SK-N-SH treated with all-trans-retinoic acid at 6 μM for 48 hours (cell line): ENCODE results near the gene ELP1.

Experiments used
- ATAC-seq: fragments of 200-7000 bp; cut with Tn5 transposase; 3 replicates; pipeline ENCODE4 v1.9.1; 2020; ENCODE audit warnings: mild to moderate bottlenecking, moderate library complexity
- ARNTL ChIP-seq: fragments of 450-650 bp; formaldehyde crosslinking; IDR thresholded peaks from 2 replicates; pipeline ENCODE4 v1.5.0; 2020; ENCODE audit warnings: low read depth, mild to moderate bottlenecking, moderate library complexity, borderline replicate concordance
- CSDC2 ChIP-seq: fragments of 250-450 bp; sonication (Bioruptor Pico); IDR thresholded peaks from 2 replicates; pipeline ENCODE4 v1.5.0; 2020; ENCODE audit warnings: mild to moderate bottlenecking, moderate library complexity
- ISL1 ChIP-seq: fragments of 250-450 bp; sonication (Bioruptor Pico); IDR thresholded peaks from 2 replicates; pipeline ENCODE4 v2.1.2; 2022; ENCODE audit warnings: mild to moderate bottlenecking, moderate library complexity
- OSR1 ChIP-seq: fragments of 250-450 bp; sonication (Bioruptor Pico); IDR thresholded peaks from 2 replicates; pipeline ENCODE4 v1.8.0; 2022; ENCODE audit warnings: moderate library complexity, mild to moderate bottlenecking, inconsistent platforms
- PPARA ChIP-seq: fragments of 250-450 bp; sonication (Bioruptor Pico); IDR thresholded peaks from 2 replicates; pipeline ENCODE4 v1.5.0; 2020; ENCODE audit warnings: mild to moderate bottlenecking, borderline replicate concordance
- SNAI2 ChIP-seq: fragments of 250-450 bp; sonication (Bioruptor Pico); IDR thresholded peaks from 2 replicates; pipeline ENCODE4 v1.5.0; 2020; ENCODE audit warnings: mild to moderate bottlenecking, moderate library complexity
- TOX ChIP-seq: fragments of 250-450 bp; sonication (Bioruptor Pico); IDR thresholded peaks from 2 replicates; pipeline ENCODE4 v1.8.0; 2021; ENCODE audit warnings: mild to moderate bottlenecking, moderate library complexity, borderline replicate concordance
- ZFP30 ChIP-seq: fragments of 450-650 bp; formaldehyde crosslinking; IDR thresholded peaks from 2 replicates; pipeline ENCODE4 v1.5.0; 2022; ENCODE audit warnings: mild to moderate bottlenecking, moderate library complexity
- ZNF565 ChIP-seq: fragments of 450-650 bp; formaldehyde crosslinking; conservative IDR thresholded peaks from 2 replicates; pipeline ENCODE4 v1.5.0; 2020; ENCODE audit warnings: low read depth, mild to moderate bottlenecking, moderate library complexity
- ZNF70 ChIP-seq: fragments of 450-650 bp; formaldehyde crosslinking; IDR thresholded peaks from 2 replicates; pipeline ENCODE4 v1.5.0; 2020; ENCODE audit warnings: mild to moderate bottlenecking, moderate library complexity
- ZNF8 ChIP-seq: fragments of 450-650 bp; formaldehyde crosslinking; IDR thresholded peaks from 2 replicates; pipeline ENCODE4 v1.5.0; 2020; ENCODE audit warnings: mild to moderate bottlenecking, moderate library complexity
- TF ChIP-seq, protein P1 (sequence below): fragments of 250-450 bp; sonication (Bioruptor Pico); IDR thresholded peaks from 2 replicates; pipeline ENCODE4 v1.8.0; 2021; ENCODE audit warnings: low read depth, mild to moderate bottlenecking, moderate library complexity, borderline replicate concordance
- TF ChIP-seq, protein P2 (sequence below): fragments of 250-450 bp; sonication (Bioruptor Pico); IDR thresholded peaks from 2 replicates; pipeline ENCODE4 v1.5.1; 2020; ENCODE audit warnings: low read depth, mild to moderate bottlenecking, moderate library complexity
- TF ChIP-seq, protein P3 (sequence below): fragments of 250-450 bp; sonication (Bioruptor Pico); IDR thresholded peaks from 2 replicates; pipeline ENCODE4 v1.5.0; 2020; ENCODE audit warnings: mild to moderate bottlenecking, moderate library complexity
- TF ChIP-seq, protein P4 (sequence below): fragments of 250-450 bp; sonication (Bioruptor Pico); IDR thresholded peaks from 2 replicates; pipeline ENCODE4 v1.5.1; 2021; ENCODE audit warnings: mild to moderate bottlenecking, moderate library complexity

ELP1 gene

DNA sequence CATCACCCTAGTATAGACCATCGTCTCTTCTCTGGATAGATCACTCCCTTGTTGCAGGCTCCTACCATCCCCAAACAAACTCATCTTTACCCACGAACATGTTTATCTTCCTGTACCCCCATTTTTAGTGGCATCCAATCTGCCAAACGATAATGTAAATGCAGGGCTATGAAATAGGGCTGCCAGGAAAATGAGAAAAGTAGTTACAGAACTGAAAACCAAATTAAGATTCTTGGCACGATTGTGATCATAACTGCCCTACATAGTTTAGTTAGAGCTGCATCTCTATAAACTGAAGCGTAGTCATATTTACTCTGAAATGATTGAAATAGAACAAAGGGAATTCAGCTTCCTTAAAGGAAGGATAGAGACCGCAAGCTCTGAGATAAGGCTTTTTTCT, 26.4 kb upstream of the ELP1 start:
- no peak for TF ChIP-seq TOX (CRISPR knock-in tag)
- no peak for ATAC-seq

DNA sequence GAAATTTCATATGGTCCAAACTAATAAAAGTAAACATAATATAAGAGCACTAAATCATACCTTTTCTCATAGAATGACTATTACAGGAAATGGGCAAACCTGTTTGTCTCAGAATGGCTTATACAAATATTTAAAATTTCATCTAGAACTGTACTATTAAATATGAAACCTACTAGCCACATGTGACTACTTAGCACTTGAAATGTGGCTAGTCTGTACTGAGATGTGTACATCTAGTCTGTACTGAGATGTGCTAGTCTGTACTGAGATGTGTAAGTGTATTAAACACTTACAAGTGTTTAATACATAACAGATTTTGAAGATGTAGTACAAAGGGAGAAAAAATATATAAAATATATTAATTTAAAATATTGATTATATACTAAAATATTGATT, 22.7 kb upstream of the ELP1 start:
- no peak for TF ChIP-seq OSR1 (CRISPR knock-in tag)
- TF ChIP-seq ISL1 (CRISPR knock-in tag): no peak
- TF ChIP-seq PPARA (CRISPR knock-in tag): no peak
- TF ChIP-seq, protein P1, sequence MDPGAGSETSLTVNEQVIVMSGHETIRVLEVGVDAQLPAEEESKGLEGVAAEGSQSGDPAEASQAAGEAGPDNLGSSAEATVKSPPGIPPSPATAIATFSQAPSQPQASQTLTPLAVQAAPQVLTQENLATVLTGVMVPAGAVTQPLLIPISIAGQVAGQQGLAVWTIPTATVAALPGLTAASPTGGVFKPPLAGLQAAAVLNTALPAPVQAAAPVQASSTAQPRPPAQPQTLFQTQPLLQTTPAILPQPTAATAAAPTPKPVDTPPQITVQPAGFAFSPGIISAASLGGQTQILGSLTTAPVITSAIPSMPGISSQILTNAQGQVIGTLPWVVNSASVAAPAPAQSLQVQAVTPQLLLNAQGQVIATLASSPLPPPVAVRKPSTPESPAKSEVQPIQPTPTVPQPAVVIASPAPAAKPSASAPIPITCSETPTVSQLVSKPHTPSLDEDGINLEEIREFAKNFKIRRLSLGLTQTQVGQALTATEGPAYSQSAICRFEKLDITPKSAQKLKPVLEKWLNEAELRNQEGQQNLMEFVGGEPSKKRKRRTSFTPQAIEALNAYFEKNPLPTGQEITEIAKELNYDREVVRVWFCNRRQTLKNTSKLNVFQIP (CRISPR knock-in tag): no peak
- TF ChIP-seq ARNTL (CRISPR knock-in tag): no peak
- TF ChIP-seq SNAI2 (CRISPR knock-in tag): no peak
- TF ChIP-seq, protein P2, sequence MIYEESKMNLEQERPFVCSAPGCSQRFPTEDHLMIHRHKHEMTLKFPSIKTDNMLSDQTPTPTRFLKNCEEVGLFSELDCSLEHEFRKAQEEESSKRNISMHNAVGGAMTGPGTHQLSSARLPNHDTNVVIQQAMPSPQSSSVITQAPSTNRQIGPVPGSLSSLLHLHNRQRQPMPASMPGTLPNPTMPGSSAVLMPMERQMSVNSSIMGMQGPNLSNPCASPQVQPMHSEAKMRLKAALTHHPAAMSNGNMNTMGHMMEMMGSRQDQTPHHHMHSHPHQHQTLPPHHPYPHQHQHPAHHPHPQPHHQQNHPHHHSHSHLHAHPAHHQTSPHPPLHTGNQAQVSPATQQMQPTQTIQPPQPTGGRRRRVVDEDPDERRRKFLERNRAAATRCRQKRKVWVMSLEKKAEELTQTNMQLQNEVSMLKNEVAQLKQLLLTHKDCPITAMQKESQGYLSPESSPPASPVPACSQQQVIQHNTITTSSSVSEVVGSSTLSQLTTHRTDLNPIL (CRISPR knock-in tag): no peak
- no peak for TF ChIP-seq ZNF8 (CRISPR knock-in tag)
- ATAC-seq: no peak

DNA sequence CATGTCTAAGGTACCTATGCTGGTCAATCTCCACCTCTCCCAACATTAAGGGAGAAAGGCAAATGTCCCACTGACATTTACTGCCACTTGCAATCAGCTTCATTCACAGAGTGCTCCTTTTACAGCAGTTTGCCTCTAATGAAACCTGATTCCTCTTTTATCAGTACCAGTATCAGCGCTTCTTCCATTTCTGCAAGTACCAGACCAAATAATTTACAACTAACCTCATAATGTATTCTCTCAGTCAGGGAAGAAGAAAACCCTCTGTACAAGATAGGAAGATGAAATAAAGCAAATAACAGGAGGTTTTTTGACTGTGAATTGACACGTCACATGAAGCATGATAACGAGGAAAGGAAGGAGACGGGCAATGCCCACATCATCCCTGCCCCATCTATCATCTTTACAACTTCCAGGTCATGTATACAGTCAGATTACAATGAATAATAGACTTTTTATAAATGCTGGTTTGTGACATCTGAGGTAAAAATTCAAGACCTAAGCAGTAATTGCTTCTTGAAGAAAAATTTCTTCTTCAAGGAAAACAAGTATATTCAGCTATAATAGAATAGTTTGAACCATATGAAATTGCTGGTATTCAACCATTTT, 22.2 kb upstream of the ELP1 start:
- no peak for TF ChIP-seq ZNF70
- TF ChIP-seq, protein P3, sequence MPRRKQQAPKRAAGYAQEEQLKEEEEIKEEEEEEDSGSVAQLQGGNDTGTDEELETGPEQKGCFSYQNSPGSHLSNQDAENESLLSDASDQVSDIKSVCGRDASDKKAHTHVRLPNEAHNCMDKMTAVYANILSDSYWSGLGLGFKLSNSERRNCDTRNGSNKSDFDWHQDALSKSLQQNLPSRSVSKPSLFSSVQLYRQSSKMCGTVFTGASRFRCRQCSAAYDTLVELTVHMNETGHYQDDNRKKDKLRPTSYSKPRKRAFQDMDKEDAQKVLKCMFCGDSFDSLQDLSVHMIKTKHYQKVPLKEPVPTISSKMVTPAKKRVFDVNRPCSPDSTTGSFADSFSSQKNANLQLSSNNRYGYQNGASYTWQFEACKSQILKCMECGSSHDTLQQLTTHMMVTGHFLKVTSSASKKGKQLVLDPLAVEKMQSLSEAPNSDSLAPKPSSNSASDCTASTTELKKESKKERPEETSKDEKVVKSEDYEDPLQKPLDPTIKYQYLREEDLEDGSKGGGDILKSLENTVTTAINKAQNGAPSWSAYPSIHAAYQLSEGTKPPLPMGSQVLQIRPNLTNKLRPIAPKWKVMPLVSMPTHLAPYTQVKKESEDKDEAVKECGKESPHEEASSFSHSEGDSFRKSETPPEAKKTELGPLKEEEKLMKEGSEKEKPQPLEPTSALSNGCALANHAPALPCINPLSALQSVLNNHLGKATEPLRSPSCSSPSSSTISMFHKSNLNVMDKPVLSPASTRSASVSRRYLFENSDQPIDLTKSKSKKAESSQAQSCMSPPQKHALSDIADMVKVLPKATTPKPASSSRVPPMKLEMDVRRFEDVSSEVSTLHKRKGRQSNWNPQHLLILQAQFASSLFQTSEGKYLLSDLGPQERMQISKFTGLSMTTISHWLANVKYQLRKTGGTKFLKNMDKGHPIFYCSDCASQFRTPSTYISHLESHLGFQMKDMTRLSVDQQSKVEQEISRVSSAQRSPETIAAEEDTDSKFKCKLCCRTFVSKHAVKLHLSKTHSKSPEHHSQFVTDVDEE (CRISPR knock-in tag): 0 out of 2 replicates have a peak, but pooled peaks have one; percentile 64
- TF ChIP-seq ISL1 (CRISPR knock-in tag): 0 out of 2 replicates have a peak, but pooled peaks have one; percentile 35
- peak; percentile 33; the same call in 1 of the 3 replicates for ATAC-seq

DNA sequence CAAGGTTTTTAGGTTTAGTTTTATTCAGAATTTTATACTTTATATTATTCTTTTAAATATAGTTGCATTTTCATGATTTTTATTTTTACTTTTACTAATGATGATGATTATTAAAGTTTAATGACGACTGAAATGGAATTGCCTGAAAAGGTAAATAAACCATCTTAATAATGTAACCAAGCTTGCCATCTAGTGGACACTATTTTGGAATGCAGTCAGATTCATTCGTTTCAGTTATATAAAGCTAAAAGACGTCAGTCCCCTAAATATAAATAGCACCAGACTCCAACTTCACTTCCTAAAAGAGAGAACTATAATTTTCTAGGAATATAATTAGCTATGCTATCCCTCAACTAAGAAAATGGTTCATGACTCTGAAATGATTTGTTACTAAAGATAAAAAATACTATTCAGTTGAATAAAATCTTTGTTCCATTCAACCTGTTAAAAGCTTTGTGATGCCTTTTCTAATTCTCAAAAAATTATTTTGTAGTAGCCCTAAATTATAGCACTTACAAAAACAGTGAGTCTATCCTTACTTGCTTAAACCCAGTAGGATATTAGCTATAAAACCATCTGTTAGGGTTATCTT, 20.2 kb upstream of the ELP1 start:
- TF ChIP-seq ZNF565 (CRISPR knock-in tag) (no peak), ZFP30 (CRISPR knock-in tag) (no peak), ZNF70 (no peak), PPARA (CRISPR knock-in tag) (no peak)
- TF ChIP-seq, all 23 proteins: peak for 0
- ATAC-seq: peak; percentile 77

DNA sequence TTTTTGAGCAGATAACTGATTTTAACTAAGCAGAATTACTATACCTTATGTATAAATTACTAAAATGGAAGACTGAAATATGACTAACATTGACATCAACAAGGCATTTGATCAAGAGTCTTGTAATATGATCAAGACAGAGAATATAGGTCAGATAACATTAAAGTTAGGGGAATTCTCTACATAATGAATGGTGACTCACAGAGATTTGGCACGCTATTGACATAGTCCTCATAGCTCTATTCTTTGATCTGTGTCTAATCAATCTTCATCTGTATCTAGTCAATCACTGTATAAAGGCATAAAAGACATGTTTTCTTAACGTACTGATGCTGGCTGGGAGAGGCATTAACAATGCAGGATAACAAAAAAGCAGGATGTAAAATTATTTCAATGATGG, 17.7 kb upstream of the ELP1 start:
- ATAC-seq: no peak
- no peak for TF ChIP-seq CSDC2
- TF ChIP-seq OSR1 (CRISPR knock-in tag): no peak
- TF ChIP-seq, protein P4, sequence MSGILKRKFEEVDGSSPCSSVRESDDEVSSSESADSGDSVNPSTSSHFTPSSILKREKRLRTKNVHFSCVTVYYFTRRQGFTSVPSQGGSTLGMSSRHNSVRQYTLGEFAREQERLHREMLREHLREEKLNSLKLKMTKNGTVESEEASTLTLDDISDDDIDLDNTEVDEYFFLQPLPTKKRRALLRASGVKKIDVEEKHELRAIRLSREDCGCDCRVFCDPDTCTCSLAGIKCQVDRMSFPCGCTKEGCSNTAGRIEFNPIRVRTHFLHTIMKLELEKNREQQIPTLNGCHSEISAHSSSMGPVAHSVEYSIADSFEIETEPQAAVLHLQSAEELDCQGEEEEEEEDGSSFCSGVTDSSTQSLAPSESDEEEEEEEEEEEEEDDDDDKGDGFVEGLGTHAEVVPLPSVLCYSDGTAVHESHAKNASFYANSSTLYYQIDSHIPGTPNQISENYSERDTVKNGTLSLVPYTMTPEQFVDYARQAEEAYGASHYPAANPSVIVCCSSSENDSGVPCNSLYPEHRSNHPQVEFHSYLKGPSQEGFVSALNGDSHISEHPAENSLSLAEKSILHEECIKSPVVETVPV (CRISPR knock-in tag): no peak
- TF ChIP-seq SNAI2 (CRISPR knock-in tag): no peak
- TF ChIP-seq ISL1 (CRISPR knock-in tag): 0 out of 2 replicates have a peak, but pooled peaks have one; percentile 15

DNA sequence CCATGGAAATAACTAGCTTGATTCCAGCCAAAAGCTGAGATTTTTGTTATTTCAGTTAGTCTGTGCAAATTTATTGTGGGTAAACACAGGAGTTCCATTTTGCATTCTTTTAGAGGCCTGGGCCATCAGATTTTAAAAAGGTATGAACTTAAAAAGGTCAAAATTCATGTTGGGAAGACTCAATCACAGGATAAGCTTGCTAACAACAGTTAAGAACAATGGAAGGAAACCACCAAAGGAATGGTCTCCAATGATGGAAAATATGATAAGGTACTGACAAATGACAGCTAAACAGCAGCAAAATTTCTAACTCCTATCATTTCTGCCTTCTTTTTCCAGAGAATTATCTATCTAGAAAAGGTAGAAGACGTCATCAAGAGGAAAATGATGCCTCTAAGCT, 16.2 kb upstream of the ELP1 start:
- no peak for TF ChIP-seq SNAI2 (CRISPR knock-in tag)
- TF ChIP-seq CSDC2: no peak
- TF ChIP-seq, protein P4 (CRISPR knock-in tag): no peak
- no peak for ATAC-seq
